HL-60/S4 treated with retinoic acid at 250 ng/mL for 4 days and 3 days (cell line): ENCODE results near the gene MYO5C.

Source experiments
- in situ Hi-C: fragments of 300-500 bp; cut with MboI; formaldehyde crosslinking; loops from 2 replicates; pipeline ENCODE4 v1.7.0; 2022; ENCODE audit warnings: low sequenced_read_pairs

The MYO5C gene

GRCh38 chr15:52154896-52155865, 140.4 kb downstream of the MYO5C start:
- in situ Hi-C loops, result no loop called here

DNA sequence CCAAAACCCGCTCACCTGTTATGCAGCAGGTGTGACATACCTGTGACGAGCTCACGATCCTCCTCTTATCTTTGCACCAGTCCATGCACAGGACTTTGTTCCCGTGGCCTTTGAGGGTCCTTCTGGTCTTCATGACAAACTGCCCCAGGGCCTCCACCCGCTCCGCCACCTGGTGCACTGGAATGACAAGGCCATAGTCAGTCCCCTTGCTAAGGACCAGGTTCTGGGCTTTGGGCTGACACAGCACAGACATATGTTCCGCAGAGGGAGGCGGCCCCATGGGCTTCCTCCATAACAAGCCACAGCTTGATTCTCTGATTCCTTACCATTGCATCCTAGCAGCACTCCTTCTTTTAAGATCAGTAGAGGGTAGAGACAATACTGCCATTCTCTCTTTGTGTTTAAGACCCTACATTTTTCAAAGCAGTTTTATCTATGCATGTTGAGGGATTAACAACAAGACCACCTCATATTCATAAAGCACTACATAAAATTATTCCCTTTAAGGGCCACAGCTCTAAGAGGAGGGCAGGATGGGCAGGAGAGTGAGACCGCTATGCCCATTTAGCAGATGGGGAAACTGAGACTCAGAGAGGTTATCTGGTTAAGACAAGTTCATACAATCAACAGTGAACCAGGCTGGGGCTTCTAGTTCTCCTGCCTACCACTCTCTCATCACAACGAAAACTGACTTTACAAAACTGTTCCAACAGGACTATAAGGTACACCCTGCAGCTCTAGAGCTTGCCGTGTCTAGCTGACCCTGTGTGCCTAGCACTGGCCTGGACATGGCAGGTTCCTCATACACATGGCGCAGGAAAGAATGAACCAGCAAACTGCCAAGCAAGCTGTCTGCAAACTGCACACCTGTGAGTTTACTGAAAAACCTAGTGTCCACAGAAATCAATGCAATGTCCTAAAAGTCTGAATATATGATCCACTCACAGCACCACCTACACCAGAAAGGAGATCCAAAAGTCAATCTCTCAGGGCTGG, 141.4 kb downstream of the MYO5C start:
- in situ Hi-C loops, result no loop called here

DNA sequence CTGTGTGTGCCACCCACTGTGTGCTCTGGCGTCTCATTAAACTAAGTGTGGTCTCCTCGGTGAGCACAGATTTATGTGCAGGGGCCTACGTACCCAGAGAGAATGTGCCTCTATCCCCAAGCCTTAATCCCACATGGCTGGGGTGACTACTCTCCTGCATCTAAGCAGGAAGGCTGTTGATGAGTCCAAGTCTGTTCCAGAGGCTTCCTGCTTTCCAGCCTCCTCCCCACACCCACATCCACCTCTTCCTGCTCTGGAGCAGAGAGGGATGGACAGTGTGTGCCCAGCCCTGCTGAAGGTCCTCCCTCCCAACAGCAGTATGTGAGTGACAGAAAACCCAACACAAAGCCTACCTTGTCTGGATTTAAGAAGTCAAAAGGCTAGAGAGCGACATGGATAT, 144.3 kb downstream of the MYO5C start:
- in situ Hi-C loops, result no loop called here

DNA sequence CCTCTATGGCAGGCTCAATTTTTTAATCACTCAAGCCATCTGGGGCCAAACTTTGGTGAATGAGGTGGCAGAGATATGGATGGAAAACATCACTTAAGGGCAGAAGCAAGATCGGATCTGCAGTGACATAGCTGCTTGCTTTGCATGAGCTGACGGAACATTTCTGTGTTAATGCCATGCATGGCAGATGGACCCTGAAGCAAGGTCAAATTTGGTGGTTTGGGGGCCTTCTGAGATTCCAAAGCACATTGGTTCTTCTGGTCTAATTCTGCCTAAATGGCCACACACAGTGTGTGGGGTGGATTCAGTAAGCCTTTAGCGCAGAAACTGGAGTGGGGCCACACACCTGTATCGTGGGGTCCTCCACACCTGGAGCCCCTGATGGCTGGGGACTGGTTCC, 144.7 kb downstream of the MYO5C start:
- in situ Hi-C loops, result no loop called here

DNA sequence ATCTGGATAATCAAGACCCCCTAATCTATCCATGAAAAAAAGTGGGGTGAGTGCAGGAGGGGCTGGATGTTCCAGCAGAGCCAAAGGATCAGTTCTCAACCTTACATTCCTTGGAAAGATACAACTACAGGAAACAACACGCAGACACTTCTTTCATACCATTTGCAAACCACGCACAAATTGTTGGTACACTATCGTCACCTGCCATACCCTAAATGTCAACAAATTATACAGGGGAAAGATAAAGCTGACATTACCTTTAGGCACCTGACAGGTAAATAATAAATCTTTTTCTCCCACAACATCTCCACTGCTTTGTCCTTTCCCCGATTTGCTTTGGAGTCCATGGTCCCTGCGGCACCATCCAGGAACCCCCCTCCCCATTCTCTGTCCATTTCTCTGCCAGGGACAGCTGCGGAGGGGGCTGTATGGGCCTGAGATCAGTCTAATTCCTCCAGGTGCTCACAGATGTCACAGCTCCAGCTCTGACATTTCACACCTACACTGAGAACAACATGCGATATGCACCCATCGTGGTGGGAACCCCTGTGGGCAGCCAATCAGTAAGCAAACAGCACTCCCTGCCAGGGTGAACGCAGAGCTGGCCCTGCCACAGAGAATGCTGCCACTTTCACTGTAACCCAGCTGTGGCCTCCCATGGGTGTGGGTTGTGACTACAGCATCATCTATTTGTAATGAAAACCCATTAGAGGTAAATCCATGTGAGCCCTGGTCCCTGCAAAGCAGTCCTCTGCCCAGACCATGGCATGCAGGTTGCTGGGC, 145.4 kb downstream of the MYO5C start:
- in situ Hi-C loops, result no loop called here

- in situ Hi-C loops, result no loop called here
Observed at GRCh38 chr15:52148403-52148802, 147.2 kb downstream of the MYO5C start.

DNA sequence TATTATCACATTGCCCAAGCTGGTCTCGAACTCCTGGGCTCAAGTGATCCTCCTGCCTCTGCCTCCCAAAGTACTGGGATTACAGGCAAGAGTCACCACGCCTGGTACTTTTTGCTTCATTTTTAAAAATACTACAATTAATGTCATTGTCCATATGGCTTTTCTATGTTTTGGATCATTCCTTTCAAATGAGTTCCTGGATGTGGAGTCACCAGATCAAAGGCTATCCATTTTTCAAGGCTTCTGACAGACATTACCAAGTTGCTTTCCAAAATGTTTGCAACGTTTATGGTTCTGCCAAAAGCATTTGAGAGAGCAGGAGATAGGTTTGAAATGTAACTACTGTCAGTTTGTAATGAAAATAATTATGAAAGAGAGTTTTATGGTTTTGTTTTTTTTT, 148.8 kb downstream of the MYO5C start:
- in situ Hi-C loops, result no loop called here

DNA sequence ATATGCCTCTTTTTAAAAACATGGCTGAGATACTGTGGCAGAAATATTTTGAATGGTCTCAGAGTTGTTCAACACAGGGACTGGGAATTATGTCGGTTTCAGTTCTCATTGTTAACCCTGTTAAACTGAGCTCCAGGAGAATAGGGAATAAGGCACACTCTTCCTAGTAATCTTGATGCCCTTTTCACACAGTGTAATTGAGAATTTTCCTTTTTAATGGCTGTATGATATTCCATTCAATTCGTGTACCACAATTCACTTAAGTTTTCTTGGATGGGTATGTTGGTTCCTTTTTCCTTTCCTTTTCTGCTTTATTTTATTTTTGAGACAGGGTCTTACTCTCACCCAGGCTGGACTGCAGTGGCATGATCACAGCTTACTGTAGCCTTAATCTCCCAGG, 149.3 kb downstream of the MYO5C start:
- in situ Hi-C loops, result no loop called here

DNA sequence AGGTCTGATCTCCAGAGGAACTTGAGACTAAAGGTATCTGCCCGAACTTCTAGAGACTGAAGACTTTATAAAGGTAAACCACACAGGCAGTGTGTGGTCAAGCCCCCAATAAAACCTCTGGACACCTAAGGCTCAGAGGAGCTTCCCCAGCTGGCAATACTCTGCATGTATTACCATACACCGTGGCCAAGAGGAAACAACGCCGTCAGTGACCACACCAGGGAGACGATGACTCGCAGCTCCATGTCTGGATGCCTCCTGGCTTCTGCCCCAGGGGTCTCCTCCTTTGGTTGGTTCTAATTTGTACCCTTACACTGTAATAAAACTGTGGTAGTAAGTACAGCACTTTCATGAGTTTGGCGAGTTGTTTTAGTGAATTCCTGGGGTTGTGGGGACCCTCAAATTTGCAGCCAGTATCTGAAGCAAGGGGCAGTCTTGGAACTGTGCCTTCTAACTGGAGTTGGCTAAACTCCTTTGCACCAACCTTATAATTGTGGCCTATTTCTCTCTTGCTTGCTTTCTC, 150.9 kb downstream of the MYO5C start:
- in situ Hi-C loops, result no loop called here

DNA sequence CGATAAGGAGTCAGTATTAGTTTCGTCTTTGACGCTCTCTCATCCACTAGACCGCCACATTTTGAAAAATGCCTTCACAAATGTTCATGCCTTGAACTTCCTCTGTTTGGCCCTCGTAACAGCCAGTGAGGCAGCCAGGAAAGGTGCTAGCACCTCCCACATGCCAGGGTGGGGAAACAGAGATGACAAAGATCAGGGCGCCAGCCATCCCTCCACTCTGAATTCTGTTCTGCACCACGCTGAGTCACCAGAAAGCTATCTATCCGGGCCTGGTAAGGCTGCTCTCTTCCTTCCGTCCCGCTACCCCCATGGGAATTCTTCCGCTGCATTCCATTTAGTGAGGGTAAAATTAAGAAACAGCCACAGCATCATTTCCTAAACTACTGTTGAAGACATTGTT, 151.7 kb downstream of the MYO5C start:
- in situ Hi-C loops, result no loop called here
